ENCODE data around the gene NBAS.
"Not testable (repeated sequence)": the region's sequence is repeated elsewhere in the genome, so short reads cannot be mapped to it uniquely, and the experiment has no call there.

Gene NBAS

DNA sequence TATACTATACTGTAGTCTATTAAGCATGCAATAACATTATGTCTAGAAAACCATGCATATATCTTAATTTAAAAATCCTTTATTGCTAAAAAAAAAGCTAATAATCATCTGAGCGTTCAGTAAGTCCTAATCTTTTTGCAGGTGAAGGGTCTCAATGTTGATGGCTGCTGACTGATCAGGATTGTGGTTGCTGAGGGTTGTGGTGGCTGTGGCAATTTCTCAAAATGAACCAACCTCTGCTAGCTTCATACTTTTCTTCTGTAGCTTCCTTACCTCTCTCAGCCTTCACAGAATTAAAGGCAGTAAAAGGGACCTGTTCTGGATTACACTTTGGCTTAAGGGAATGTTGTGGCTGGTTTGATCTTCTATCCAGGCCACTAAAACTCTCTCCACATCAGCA, 235.8 kb downstream of the NBAS start:
- Histone ChIP-seq H3K4me3 (ENCODE audit: low read length) (no peak overlapping the region), H3K27me3 (ENCODE audit: insufficient read depth, low read length) (no peaks in the 10 kb centered on the region), H3K9me3 (ENCODE audit: low read length) (no peaks in the 10 kb centered on the region), H3K4me1 (ENCODE audit: insufficient read depth, low read length) (peaks cover 19% of the 10 kb centered on the region), H2AFZ (ENCODE audit: low read depth, low read length) (no peak overlapping the region), H3K36me3 (ENCODE audit: insufficient read depth, low read length) (peaks cover 8% of the 10 kb centered on the region)

DNA sequence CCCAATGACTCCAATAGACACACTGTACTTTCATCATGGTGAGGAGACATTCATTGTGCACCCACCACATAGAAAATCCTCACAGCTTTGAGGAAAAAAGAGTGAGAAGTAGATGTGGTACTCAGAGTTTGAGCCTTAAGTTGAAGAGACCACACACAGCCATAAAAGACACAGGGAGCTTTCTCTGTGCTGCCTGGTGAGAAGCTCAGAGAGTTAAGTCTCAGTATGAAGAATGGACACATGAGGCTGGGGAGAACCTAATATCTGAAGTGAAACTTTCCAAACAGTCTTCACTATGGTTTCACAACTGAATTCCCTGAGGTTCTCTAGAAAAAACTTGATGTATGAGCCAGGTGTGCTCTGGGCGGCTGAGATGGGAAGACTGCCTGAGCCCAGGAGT, 237.9 kb downstream of the NBAS start:
- Histone ChIP-seq H3K4me3 (ENCODE audit: low read length) (no peak overlapping the region), H3K4me1 (ENCODE audit: insufficient read depth, low read length) (peaks cover 13% of the 10 kb centered on the region), H3K27me3 (ENCODE audit: insufficient read depth, low read length) (no peaks in the 10 kb centered on the region), H3K36me3 (ENCODE audit: insufficient read depth, low read length) (peaks cover 2% of the 10 kb centered on the region), H2AFZ (ENCODE audit: low read depth, low read length) (no peak overlapping the region), H3K9me3 (ENCODE audit: low read length) (no peaks in the 10 kb centered on the region)

DNA sequence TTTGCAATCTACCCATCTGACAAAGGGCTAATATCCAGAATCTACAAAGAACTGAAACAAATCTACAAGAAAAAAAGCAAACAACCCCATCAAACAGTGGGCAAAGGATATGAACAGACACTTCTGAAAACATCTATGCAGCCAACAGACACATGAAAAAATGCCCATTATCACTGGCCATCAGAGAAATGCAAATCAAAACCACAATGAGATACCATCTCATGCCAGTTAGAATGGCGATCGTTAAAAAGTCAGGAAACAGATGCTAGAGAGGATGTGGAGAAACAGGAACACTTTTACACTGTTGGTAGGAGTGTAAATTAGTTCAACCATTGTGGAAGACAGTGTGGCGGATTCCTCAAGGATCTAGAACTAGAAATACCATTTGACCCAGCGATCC, 239.7 kb downstream of the NBAS start:
- H2AFZ ChIP-seq (ENCODE audit: low read depth, low read length); H3K4me1 ChIP-seq (ENCODE audit: insufficient read depth, low read length): not testable (repeated sequence)

DNA sequence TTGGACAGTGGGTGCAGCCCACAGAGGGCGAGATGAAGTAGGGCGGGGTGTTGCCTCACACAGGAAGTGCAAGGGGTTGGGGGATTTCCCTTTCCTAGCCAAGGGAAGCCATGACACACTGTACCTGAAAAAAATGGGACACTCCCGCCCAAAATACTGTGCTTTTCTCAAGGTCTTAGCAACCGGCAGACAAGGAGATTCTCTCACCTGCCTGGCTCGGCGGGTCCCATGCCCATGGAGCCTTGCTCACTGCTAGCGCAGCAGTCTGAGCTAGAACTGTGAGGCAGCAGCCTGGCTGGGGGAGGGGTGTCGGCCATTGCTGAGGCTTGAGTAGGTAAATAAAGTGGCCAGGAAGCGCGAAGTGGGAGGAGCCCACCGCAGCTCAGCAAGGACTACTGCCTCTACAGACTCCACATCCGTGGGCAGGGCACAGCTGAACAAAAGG, 244.7 kb downstream of the NBAS start:
- H3K36me3 ChIP-seq (ENCODE audit: insufficient read depth, low read length): no peaks in the 10 kb centered on the region
- H3K4me1 ChIP-seq (ENCODE audit: insufficient read depth, low read length): no peaks in the 10 kb centered on the region
- no peak overlapping the region for H3K4me3 ChIP-seq (ENCODE audit: low read length)
- H3K9me3 ChIP-seq (ENCODE audit: low read length): no peaks in the 10 kb centered on the region
- H3K27me3 ChIP-seq (ENCODE audit: insufficient read depth, low read length): no peaks in the 10 kb centered on the region
- no peak overlapping the region for H2AFZ ChIP-seq (ENCODE audit: low read depth, low read length)

More for the DNA sequence above, 239.7 kb downstream of the NBAS start:
- H3K9me3 ChIP-seq (ENCODE audit: low read length); H3K36me3 ChIP-seq (ENCODE audit: insufficient read depth, low read length); H3K27me3 ChIP-seq (ENCODE audit: insufficient read depth, low read length); H3K4me3 ChIP-seq (ENCODE audit: low read length): not testable (repeated sequence)

DNA sequence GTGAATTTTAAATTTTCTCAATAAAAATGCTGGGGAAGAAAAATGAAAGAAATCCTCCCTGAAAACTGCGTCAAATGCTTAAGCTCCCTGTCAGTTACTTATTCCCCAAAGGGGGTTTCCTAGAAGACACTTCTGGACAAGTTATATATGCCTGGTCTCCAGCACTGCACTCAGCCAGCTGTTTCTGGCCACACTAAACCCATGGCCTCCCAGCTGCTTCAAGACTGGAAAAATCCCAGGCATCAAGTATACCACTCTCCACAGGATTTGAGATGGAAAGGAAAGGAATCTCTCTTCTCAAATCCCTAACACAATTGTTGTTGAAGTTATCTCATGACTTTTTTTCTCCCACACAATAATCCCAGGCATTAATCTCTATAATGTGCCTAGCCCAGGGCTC, 245.7 kb downstream of the NBAS start:
- H2AFZ ChIP-seq (ENCODE audit: low read depth, low read length): no peak overlapping the region
- no peaks in the 10 kb centered on the region for H3K27me3 ChIP-seq (ENCODE audit: insufficient read depth, low read length)
- no peak overlapping the region for H3K4me3 ChIP-seq (ENCODE audit: low read length)
- H3K36me3 ChIP-seq (ENCODE audit: insufficient read depth, low read length): no peaks in the 10 kb centered on the region
- no peaks in the 10 kb centered on the region for H3K9me3 ChIP-seq (ENCODE audit: low read length)
- no peaks in the 10 kb centered on the region for H3K4me1 ChIP-seq (ENCODE audit: insufficient read depth, low read length)

DNA sequence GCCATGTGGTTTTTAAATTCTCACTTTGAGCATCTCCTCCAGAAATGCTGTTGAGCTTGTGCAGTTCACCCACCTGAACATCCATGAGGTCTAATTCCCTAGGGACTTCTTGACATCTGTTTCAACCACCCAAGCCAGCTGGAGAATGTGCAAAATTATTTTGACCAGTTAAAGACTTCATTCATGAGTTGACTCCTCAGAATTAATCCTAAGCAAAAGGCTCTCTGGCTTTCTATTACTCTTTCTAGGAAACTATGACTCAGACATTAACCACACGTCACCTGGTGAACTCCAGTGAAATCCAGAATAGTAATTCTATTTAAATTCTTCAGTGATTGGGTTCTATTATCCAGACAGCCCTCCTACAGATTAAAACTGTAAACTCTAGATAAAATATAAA, 247.5 kb downstream of the NBAS start:
- Histone ChIP-seq H3K4me3 (ENCODE audit: low read length) (no peak overlapping the region), H3K36me3 (ENCODE audit: insufficient read depth, low read length) (no peaks in the 10 kb centered on the region), H3K4me1 (ENCODE audit: insufficient read depth, low read length) (no peaks in the 10 kb centered on the region), H3K9me3 (ENCODE audit: low read length) (no peaks in the 10 kb centered on the region), H2AFZ (ENCODE audit: low read depth, low read length) (no peak overlapping the region), H3K27me3 (ENCODE audit: insufficient read depth, low read length) (no peaks in the 10 kb centered on the region)

DNA sequence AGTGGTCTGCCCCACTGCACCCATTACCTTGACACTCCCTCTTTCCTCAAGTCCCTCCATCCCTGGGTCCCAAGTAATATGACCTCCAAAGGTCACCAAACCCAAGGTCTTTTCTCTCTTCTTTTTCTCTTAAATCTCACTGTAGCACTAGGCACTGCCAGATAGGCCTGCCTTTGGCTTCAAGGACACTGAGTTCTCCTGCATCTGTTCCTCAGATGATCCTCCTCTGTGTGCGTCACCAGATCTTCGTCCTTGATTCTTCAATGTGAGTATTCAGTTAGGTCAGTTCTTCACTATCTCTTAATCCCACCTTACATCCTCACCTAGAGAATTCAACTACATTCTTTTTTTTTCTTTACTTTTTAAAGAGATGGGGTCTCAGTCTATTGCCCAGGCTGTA, 249.2 kb downstream of the NBAS start:
- H3K4me1 ChIP-seq (ENCODE audit: insufficient read depth, low read length): no peaks in the 10 kb centered on the region
- H3K4me3 ChIP-seq (ENCODE audit: low read length): no peak overlapping the region
- H2AFZ ChIP-seq (ENCODE audit: low read depth, low read length): no peak overlapping the region
- no peaks in the 10 kb centered on the region for H3K9me3 ChIP-seq (ENCODE audit: low read length)
- no peaks in the 10 kb centered on the region for H3K27me3 ChIP-seq (ENCODE audit: insufficient read depth, low read length)
- peaks cover 4% of the 10 kb centered on the region for H3K36me3 ChIP-seq (ENCODE audit: insufficient read depth, low read length)

GRCh38 chr2:15311201-15311907, 249.8 kb downstream of the NBAS start:
- no peak overlapping the region for H2AFZ ChIP-seq (ENCODE audit: low read depth, low read length)
- no peaks in the 10 kb centered on the region for H3K4me1 ChIP-seq (ENCODE audit: insufficient read depth, low read length)
- H3K9me3 ChIP-seq (ENCODE audit: low read length): no peaks in the 10 kb centered on the region
- H3K4me3 ChIP-seq (ENCODE audit: low read length): no peak overlapping the region
- no peaks in the 10 kb centered on the region for H3K27me3 ChIP-seq (ENCODE audit: insufficient read depth, low read length)
- peaks cover 6% of the 10 kb centered on the region for H3K36me3 ChIP-seq (ENCODE audit: insufficient read depth, low read length)

GRCh38 chr2:15307526-15307925, 253.6 kb downstream of the NBAS start:
- H3K27me3 ChIP-seq (ENCODE audit: insufficient read depth, low read length): no peaks in the 10 kb centered on the region
- H3K4me1 ChIP-seq (ENCODE audit: insufficient read depth, low read length): no peaks in the 10 kb centered on the region
- H3K4me3 ChIP-seq (ENCODE audit: low read length): no peak overlapping the region
- no peak overlapping the region for H2AFZ ChIP-seq (ENCODE audit: low read depth, low read length)
- peaks cover 12% of the 10 kb centered on the region for H3K36me3 ChIP-seq (ENCODE audit: insufficient read depth, low read length)
- no peaks in the 10 kb centered on the region for H3K9me3 ChIP-seq (ENCODE audit: low read length)

GRCh38 chr2:15306706-15307105, 254.4 kb downstream of the NBAS start:
- no peak overlapping the region for H2AFZ ChIP-seq (ENCODE audit: low read depth, low read length)
- H3K4me1 ChIP-seq (ENCODE audit: insufficient read depth, low read length): no peaks in the 10 kb centered on the region
- H3K4me3 ChIP-seq (ENCODE audit: low read length): no peak overlapping the region
- no peaks in the 10 kb centered on the region for H3K9me3 ChIP-seq (ENCODE audit: low read length)
- peaks cover 17% of the 10 kb centered on the region for H3K36me3 ChIP-seq (ENCODE audit: insufficient read depth, low read length)
- H3K27me3 ChIP-seq (ENCODE audit: insufficient read depth, low read length): no peaks in the 10 kb centered on the region

DNA sequence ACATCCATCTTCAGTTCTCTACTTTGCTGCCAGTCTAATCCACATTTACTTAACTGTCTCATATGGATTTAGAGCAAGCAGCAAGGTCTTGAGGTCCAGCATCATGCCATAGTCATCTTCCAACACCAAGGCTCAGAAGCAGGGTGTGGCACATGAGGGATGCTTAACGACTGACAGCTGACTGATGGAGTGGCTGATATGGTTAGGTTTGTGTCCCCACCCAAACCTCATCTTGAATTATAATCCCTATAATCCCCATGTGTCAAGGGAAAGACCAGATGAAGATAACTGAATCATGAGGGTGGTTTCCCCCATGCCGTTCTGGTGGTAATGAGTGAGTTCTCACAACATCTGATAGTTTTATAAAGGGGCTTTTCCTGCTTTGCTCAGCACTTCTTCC, 257.3 kb downstream of the NBAS start:
- Histone ChIP-seq H2AFZ (ENCODE audit: low read depth, low read length) (no peak overlapping the region), H3K4me1 (ENCODE audit: insufficient read depth, low read length) (no peaks in the 10 kb centered on the region)

DNA sequence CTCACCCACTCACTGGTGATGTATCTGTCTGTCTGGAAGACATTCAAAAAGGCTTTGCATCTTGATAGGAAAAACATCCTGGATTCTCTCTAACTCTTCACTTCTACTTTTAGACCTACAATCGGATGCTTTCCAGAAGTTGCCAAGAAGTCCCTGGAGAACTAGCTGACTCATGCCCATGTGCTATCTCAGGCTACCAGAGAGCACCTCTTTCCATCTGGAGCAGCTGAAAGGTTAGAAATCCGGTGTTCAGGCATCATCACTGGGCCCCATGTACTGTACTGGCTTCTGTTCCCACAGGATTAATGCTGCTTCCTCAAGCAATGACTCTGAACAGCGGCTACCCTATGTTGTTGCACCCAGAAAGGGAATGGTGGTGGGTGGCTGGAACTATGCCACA, 259.0 kb downstream of the NBAS start:
- H3K27me3 ChIP-seq (ENCODE audit: insufficient read depth, low read length): no peaks in the 10 kb centered on the region
- H3K4me3 ChIP-seq (ENCODE audit: low read length): no peak overlapping the region
- no peak overlapping the region for H2AFZ ChIP-seq (ENCODE audit: low read depth, low read length)
- peaks cover 17% of the 10 kb centered on the region for H3K36me3 ChIP-seq (ENCODE audit: insufficient read depth, low read length)
- no peaks in the 10 kb centered on the region for H3K4me1 ChIP-seq (ENCODE audit: insufficient read depth, low read length)
- H3K9me3 ChIP-seq (ENCODE audit: low read length): no peaks in the 10 kb centered on the region

More for the DNA sequence above, 257.3 kb downstream of the NBAS start:
- Histone ChIP-seq H3K36me3 (ENCODE audit: insufficient read depth, low read length) (peaks cover 17% of the 10 kb centered on the region), H3K27me3 (ENCODE audit: insufficient read depth, low read length) (no peaks in the 10 kb centered on the region), H3K4me3 (ENCODE audit: low read length) (no peak overlapping the region), H3K9me3 (ENCODE audit: low read length) (no peaks in the 10 kb centered on the region)

DNA sequence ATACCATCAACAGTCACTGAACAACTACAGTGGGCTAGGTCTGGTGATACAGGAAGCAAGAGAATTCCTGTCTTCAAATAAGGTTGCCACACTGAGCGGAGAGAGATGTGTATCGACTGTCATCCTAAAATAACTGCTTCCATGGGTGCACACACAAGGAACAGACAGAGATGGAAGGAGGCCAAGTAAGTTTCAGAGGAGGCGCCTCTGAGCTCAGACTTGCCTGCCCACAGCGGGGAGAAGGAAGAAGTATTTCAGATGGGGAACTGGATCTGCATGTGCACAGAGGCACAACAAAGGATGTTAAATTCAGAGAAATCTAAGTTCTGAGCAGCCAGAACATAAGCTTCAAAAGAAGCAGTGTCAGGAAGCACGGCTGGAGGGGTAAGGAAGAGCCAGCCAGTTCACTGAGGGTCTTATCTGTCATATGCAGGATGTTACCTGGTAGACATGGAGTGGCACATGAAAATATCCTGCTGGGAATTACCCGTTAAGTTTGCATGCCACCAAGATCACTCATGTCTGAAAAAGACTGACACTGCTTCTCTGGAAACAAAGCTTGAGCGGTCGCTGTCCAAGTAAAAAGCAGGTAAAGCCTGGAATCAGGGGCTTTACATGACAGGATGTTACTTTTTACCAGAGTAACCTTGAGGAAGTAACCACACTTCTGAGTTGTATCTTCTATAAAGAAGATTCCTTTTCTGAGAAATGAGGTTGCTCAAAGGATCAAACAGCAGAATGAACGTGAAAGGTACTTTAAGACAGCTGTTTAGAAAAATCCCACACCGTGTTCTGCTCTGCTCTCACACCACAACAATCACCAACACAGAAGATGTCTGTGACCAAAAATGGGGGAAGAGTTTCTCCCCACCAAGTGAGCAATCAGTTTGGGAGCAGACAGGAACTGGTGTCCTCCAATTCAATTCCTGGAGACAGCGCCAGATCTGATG, 260.2 kb downstream of the NBAS start:
- H3K27me3 ChIP-seq (ENCODE audit: insufficient read depth, low read length): no peaks in the 10 kb centered on the region
- H3K4me1 ChIP-seq (ENCODE audit: insufficient read depth, low read length): no peaks in the 10 kb centered on the region
- no peak overlapping the region for H3K4me3 ChIP-seq (ENCODE audit: low read length)
- H2AFZ ChIP-seq (ENCODE audit: low read depth, low read length): no peak overlapping the region
- H3K36me3 ChIP-seq (ENCODE audit: insufficient read depth, low read length): peaks cover 12% of the 10 kb centered on the region
- H3K9me3 ChIP-seq (ENCODE audit: low read length): no peaks in the 10 kb centered on the region
